SIG-M5 (cell line): Measurements from ENCODE around the gene FIBP.

ENCODE experiments used
- DNase-seq: peaks from one replicate; lab custom pipeline; 2025; lab: John Stamatoyannopoulos, UW

The FIBP gene

GRCh38 chr11:65890324-65891218 lies 2.3 kb upstream of the FIBP start, which contains the start of gene CCDC85B:
TSS of gene CCDC85B (plus strand) at chr11:65890673. CDS start at chr11:65890784, 111 bp downstream.
- peak; percentile 52 for DNase-seq

GRCh38 chr11:65887723-65888162 lies 528 bp downstream of the FIBP start:
- DNase-seq = no peak

GRCh38 chr11:65886826-65887722 lies 1.2 kb downstream of the FIBP start:
- no peak for DNase-seq

- DNase-seq = no peak
Observed at GRCh38 chr11:65885808-65886536, 2.3 kb downstream of the FIBP start.

- DNase-seq = no peak
Observed at GRCh38 chr11:65885231-65885630, 3.0 kb downstream of the FIBP start.

GRCh38 chr11:65884716-65885092 lies 3.6 kb downstream of the FIBP start:
- no peak for DNase-seq

- DNase-seq = no peak
Observed at GRCh38 chr11:65883786-65884715, 4.2 kb downstream of the FIBP start.

- no peak for DNase-seq
Observed at GRCh38 chr11:65883058-65883761, 5.1 kb downstream of the FIBP start.

GRCh38 chr11:65882120-65883057 lies 5.9 kb downstream of the FIBP start:
- DNase-seq = no peak

GRCh38 chr11:65880844-65881421 lies 7.3 kb downstream of the FIBP start:
- no peak for DNase-seq

GRCh38 chr11:65880027-65880426 lies 8.2 kb downstream of the FIBP start:
- DNase-seq = no peak

GRCh38 chr11:65879617-65880016 lies 8.7 kb downstream of the FIBP start, which contains the start of gene CTSW:
TSS of gene CTSW (plus strand) at chr11:65879837. CDS start at chr11:65879855, 18 bp downstream.
- no peak for DNase-seq

- peak; percentile 2 for DNase-seq
Observed at GRCh38 chr11:65873318-65874156, 14.7 kb downstream of the FIBP start.

GRCh38 chr11:65872586-65873317 lies 15.5 kb downstream of the FIBP start, which contains the start of gene EFEMP2:
TSS of gene EFEMP2 (minus strand) at chr11:65872800. CDS start at chr11:65872354, 446 bp downstream.
- no peak for DNase-seq

GRCh38 chr11:65871811-65872548 lies 16.3 kb downstream of the FIBP start:
- no peak for DNase-seq
